Mucosa of descending colon (tissue), 3 donors: ENCODE measurements around the gene WDR20. TPM values are rescaled to one million over a fixed set of nuclear protein-coding genes. Genes with fewer than 3 reads are reported as not detected.

Source experiments
- ATAC-seq: fragments of 200-7000 bp; cut with Tn5 transposase; one replicate; pipeline ENCODE4 v1.9.1; 2020; ENCODE audit warnings: mild to moderate bottlenecking, moderate library complexity
- DNase-seq, 3 donors: peaks; one replicate each; pipeline ENCODE4 v3.0.0-alpha.2; 2020
- H3K36me3 ChIP-seq: fragments of 200-600 bp; one replicate; pipeline ENCODE4 v1.8.0; 2021; ENCODE audit warnings: low read depth, mild to moderate bottlenecking
- H3K4me1 ChIP-seq: fragments of 200-600 bp; one replicate; pipeline ENCODE4 v1.8.0; 2021; ENCODE audit warnings: low read depth, mild to moderate bottlenecking
- H3K4me3 ChIP-seq: fragments of 200-600 bp; one replicate; pipeline ENCODE4 v1.8.0; 2021; ENCODE audit warnings: mild to moderate bottlenecking
- H3K9me3 ChIP-seq: fragments of 200-600 bp; one replicate; pipeline ENCODE4 v1.8.0; 2021; ENCODE audit warnings: mild to moderate bottlenecking
- CTCF ChIP-seq: fragments of 200-600 bp; IDR thresholded peaks from one replicate; pipeline ENCODE4 v1.8.0; 2022; ENCODE audit warnings: antibody characterized with exemption, mild to moderate bottlenecking
- intact Hi-C, 2 donors: fragments of 100-400 bp; cut with DNase I in 1 of 2; cut with micrococcal nuclease in 1 of 2; formaldehyde crosslinking; loops; one replicate each; pipeline versions ENCODE4 v1.11.0 to v1.11.1; 2022; cut with DNase I, micrococcal nuclease
- total RNA-seq, 3 donors: library from RNA; stranded (reverse); fragmentation: NEBNext Ultra II Directional in 2 of 3; extraction: Animal tissue kit (Norgen Biotek cat#: 25700) in 2 of 3; gene quantifications; one replicate each; pipeline versions ENCODE4 v1.2.1 to v1.2.4, GENCODE V29; 2021 to 2023
- donor health status: DM: no; HTN: no; CAD: no; lungs with moderate emphysema.
- donor health status: DM: no; HTN: no; CAD: no.
- donor health status: DM: no; HTN: yes; CAD: no.

Gene WDR20
- total RNA-seq, 3 donors from 2014 or later, result 36.2 to 49.4 (median 40.9) TPM

GRCh38 chr14:102258136-102258535 is 118.4 kb downstream of the WDR20 start:
- Histone ChIP-seq H3K36me3 (no peaks in the 10 kb centered on the region), H3K4me3 (no peak overlapping the region), H3K9me3 (no peaks in the 10 kb centered on the region), H3K4me1 (no peaks in the 10 kb centered on the region)
- no peak for TF ChIP-seq CTCF
- ATAC-seq (no peak), DNase-seq (no peak)
- intact Hi-C loops, result no loop called here

Other genes starting within 250 kb of the WDR20 start
- gene DYNC1H1, start 175.3 kb upstream of the WDR20 start, total RNA-seq, result 100 to 1,000 TPM; 403 to 547 (median 409) TPM
- 100 to 1,000 TPM; 231 to 367 (median 252) TPM for gene HSP90AA1, start 52.9 kb upstream of the WDR20 start, total RNA-seq
- gene MOK, start 165.3 kb downstream of the WDR20 start, total RNA-seq, result 10 to 100 TPM in 1 of 3 donors, 1 to 10 TPM in 2; 6.2 to 11.2 (median 7.4) TPM
- 10 to 100 TPM in 1 of 3 donors, 1 to 10 TPM in 2; 9.5 to 12.4 (median 9.7) TPM for gene ZNF839, start 179.8 kb downstream of the WDR20 start, total RNA-seq
- 10 to 100 TPM; 23.3 to 31.0 (median 26.7) TPM for gene CINP, start 223.0 kb downstream of the WDR20 start, total RNA-seq
- 10 to 100 TPM; 11.2 to 33.5 (median 21.2) TPM for gene TECPR2, start 223.0 kb downstream of the WDR20 start, total RNA-seq